NB4 (cell line): ENCODE data around the gene DNAH14.

Experiments
- CTCF ChIP-seq: IDR thresholded peaks from one replicate; pipeline ENCODE4 v1.5.1; 2012; ENCODE audit warnings: low read depth, low read length
- MAX ChIP-seq: IDR thresholded peaks from 2 replicates; pipeline ENCODE4 v1.6.1; 2011; ENCODE audit warnings: low read depth, low read length
- MYC ChIP-seq: IDR thresholded peaks from 2 replicates; pipeline ENCODE4 v1.6.1; 2011; ENCODE audit warnings: low read depth, low read length
- POLR2A ChIP-seq: IDR thresholded peaks from 2 replicates; pipeline ENCODE4 v1.6.1; 2011; ENCODE audit warnings: mild to moderate bottlenecking; ENCODE audit not compliant: insufficient read length; ENCODE audit errors: extremely low read depth

- no peak for TF ChIP-seq CTCF
- TF ChIP-seq POLR2A: no peak
- TF ChIP-seq MAX: no peak
- TF ChIP-seq MYC: no peak
Observed at GRCh38 chr1:225179686-225180085, 250.2 kb downstream of the DNAH14 start.
